Measurements from ENCODE around the gene NLN. TPM values are rescaled to one million over a fixed set of nuclear protein-coding genes. Genes with fewer than 3 reads are reported as not detected.
"Not testable (repeated sequence)": the region's sequence is repeated elsewhere in the genome, so short reads cannot be mapped to it uniquely, and the experiment has no call there.

The NLN gene
- total RNA-seq, 2 donors from 2014 or later = 17.6 to 20.4 TPM

DNA sequence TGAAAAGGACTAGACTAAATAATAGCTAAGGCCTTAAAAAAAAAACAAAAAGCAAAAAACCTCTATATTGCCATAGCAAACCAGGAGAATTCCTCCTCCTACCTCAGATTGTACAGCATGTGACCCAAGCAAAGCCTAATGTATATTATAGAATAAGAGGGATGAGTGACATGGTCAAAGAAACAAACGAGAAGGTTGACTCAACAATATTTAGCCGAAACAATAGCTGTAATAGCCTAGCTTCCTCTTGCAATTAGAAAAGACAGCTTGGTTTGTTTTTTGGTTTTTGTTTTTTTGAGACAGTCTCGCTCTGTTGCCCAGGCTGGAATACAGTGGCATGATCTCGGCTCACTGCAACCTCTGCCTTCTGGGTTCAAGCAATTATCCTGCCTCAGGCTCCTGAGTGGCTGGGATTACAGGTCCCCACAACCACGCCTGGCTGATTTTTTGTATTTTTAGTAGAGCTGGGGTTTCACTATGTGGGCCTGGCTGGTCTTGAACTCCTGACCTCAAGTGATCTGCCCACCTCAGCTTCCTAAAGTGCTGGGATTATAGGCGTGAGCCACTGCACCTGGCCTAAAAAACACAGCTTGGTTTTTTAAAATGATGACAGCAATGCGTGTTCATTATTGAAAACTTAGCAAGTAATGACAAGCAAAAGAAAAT, 5.6 kb downstream of the NLN start:
- intact Hi-C loops (cut with DNase I) = no loop called here

DNA sequence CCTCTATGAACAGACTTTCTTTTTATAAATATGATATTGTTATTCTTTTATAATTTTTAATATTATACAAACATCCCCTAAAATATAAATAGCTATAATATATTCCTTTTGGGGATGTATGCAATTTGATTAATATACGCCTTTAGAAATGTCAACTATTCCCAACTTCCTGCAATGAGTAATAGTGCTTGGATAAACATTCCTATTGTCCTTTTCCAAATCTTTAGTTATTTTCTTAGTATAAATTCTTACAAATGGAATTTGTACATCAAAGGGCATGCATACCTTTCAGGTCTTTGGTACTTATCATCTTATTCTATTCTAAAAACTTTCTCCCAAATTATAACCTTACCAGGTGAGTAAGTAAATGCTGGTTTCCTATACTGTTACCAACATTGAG, 6.2 kb downstream of the NLN start:
- intact Hi-C loops (cut with DNase I) = no loop called here
- no peak for DNase-seq (ENCODE audit: low spot score)

More for the DNA sequence above, 5.6 kb downstream of the NLN start:
- no peak for DNase-seq (ENCODE audit: low spot score)

DNA sequence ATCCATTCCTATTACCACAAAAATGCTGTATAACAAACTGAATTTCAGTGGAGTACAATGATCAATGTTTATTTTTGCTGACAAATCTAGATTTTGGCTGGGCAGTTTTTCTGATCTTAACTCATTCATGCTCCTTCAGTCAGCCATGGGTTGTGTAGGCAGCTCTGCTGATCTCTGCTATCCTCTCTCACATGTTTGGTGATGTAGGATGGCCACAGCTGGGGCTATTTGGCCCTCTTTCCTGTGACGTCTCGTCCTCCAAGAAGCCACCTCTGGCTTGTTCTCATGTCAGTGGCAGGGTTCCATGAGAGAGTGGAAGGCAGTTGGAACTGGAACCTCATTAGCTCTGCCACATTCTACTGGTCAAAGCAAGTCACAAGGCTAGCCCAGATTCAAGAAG, 8.9 kb downstream of the NLN start:
- intact Hi-C loops (cut with DNase I) = no loop called here
- DNase-seq (ENCODE audit: low spot score) = no peak

DNA sequence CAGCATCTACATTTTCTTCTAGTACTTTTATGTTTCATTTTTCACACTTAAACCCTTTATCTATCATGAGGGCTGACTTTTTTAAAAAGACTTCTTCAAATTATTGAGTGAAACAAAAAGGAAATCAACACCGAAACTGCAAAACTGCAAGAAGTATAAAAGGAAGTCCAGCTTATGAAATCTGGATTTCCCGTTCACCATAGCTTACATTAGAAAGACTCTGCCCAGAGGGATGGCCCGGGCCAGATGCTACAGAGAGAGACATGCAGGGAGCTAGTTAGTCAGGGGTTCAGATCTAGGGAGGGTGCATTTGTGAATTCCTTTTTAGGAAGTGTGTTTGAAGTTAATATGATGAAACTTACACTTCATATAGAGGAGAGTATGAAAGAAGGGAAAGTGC, 10.0 kb downstream of the NLN start:
- peak; percentile 84 for DNase-seq (ENCODE audit: low spot score)
- intact Hi-C loops (cut with DNase I) = not testable (repeated sequence)

DNA sequence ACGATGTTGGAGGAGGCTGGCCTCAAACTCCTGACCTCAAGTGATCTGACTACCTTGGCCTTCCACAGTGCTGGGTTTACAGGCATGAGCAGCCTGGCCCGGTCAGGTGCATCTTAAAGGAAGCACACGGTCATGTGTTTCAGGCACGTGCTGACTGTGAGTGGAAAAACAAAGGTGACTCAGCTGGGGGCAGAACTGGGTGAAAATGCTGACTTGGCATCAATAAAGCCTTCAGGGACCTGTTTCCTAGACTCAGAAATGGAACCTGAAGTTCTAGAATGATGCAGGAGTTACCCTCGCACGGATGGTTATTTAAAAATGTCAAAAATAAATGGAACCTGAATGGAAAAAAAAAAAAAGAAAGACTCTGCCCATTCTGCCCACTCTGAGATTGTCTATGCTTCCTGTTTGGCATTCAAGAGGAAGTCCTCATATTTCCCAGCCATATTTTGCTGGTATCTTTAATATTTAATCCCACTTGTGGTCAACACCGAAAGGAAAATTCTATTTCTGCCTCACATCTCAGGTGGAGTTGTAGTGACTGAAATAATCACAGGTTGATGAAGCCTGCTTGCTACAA, 12.3 kb downstream of the NLN start:
- intact Hi-C loops (cut with DNase I); DNase-seq (ENCODE audit: low spot score): not testable (repeated sequence)

DNA sequence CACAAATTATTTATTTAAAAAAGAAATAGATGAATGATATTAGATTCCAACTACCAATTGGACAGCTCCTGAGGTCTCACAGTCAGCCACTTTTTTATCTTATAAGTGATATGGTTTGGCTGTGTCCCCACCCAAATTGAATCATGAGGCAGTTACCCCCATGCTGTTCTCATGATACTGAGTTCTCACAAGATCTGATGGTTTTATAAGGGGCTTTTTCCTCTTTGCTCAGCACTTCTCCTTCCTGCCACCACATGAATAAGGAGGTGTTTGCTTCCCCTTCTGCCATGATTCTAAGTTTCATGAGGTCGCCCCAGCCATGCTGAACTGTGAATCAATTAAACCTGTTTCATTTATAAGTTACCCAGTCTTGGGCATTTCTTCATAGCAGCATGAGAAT, 12.9 kb downstream of the NLN start:
- no peak for DNase-seq (ENCODE audit: low spot score)
- intact Hi-C loops (cut with DNase I) = no loop called here

DNA sequence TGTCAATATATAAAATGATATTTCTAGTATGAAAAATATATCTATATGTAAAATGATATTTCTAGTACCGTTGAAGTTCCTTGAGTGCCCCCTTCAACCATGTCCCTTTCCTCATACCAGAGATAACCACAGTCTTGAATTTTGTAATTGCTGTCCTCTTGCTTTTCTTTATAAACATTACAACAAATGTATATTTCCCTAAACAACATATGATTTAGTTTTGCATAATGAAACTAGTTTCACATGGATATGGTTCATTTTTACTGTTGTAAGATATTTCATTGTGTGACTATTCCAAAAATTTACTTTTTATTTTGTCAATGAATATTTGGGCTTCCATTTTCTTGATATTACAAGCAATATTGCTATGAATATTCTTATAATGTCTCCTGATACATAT, 14.0 kb downstream of the NLN start:
- intact Hi-C loops (cut with DNase I) = no loop called here
- DNase-seq (ENCODE audit: low spot score) = no peak

DNA sequence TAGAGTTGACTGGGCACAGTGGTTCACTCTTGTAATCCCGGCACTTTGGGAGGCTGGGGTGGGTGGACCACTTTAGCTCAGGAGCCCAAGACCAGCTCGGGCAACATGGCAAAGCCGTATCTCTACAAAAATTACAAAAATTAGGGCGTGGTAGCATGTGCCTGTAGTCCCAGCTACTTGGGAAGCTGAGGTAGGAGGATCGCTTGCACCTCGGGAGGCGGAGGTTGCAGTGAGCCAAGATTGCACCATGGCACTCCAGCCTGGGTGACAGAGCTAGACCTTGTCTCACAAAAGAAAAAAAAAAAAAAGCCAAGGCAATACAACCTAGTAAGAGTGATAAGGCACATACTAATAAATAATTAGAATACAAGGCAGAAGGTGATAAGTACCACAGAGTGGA, 15.8 kb downstream of the NLN start:
- intact Hi-C loops (cut with DNase I) = no loop called here
- no peak for DNase-seq (ENCODE audit: low spot score)

DNA sequence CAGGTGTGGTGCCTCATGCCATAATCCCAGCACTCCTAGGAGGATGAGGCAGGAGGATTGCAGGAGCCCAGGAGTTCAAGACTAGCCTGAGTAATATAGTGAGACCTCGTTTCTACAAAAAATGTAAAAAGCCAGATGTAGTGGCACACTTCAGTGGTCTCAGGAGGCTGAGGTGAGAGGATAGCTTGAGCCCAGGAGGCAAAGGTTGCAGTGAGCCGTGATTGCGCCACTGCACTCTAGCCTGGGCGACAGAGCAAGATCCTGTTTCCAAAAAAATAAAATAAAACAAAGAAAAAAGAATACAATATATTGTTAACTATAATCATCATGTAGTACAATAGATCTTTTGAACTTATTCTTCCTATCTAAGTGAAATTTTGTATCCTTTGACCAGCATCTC, 16.3 kb downstream of the NLN start:
- no peak for DNase-seq (ENCODE audit: low spot score)
- intact Hi-C loops (cut with DNase I) = no loop called here

DNA sequence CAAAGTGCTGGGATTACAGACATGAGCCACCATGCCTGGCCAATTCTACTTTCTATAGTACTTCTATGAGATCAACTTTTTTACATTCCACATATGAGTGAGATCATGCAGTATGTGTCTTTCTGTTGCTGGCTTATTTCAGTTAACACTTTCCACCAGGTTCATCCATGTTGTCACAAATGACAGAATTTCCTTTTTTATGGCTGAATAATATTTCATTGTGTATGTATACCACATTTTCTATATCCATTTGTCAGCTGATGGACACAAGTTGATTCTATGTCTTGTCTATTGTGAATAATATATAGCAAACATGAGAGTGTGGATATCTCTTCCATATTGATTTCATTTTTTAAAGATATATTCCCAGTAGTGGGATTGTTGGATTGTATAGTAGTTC, 17.2 kb downstream of the NLN start:
- DNase-seq (ENCODE audit: low spot score) = no peak
- intact Hi-C loops (cut with DNase I) = no loop called here

DNA sequence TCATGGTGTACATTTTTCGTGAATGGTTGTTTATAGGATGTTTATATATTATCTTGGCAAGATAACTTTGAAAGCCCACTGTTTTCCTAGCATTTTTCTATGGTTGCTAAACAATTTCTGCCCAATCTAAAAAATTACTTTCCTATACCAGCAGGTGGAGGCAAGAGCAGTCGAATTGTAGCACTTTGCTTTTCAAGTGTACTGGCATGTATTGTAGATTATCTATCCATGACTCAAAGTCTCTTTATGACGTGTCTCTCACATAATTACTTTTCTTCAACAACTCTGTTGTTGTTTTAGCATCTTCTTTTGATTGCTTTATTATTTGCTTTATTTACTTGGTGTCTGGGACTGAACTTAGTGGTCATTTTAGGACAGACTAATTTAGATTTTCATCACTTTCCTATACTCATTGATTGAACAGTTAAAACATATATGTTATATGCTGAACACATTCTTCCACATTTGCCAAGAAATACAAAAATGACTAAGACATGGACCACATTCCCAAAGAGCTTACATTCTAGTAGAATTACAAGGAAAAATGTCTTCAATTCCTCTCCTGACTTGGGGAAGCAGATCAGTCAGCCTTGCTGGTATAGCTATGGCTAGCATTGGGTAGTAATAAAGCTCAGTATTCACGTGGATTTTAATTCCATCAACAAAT, 20.7 kb downstream of the NLN start:
- intact Hi-C loops (cut with DNase I) = no loop called here
- DNase-seq (ENCODE audit: low spot score) = no peak

DNA sequence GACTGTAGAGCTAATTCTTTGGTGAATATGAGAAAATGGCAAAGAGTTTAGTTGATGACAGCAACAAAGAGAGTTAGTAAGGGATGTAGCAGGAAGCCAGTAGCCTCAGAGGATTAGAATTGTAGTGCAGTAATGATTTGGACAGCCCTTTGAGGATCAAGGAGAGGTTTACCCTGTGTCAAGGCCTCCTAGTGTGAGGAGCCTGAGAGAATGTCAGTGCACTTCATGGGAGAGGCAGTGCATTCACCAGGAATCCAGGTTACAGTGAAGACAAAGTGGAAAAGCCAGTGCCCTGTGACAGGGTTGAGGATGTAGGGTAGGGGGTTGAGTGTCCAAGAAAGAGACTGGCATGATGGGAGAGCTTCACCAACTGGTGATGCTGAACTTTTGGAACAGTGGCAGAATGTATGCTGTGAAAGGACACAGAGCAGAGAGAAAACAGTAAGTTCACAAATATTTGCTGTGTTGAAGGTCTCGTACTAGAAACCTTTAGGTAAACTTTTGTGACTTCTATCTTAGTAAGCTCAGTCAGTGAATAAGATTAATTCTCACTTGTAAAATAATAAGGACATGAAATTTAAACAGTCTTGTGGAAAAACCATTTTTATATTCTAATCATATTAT, 27.3 kb downstream of the NLN start:
- intact Hi-C loops (cut with DNase I) = no loop called here
- no peak for DNase-seq (ENCODE audit: low spot score)

DNA sequence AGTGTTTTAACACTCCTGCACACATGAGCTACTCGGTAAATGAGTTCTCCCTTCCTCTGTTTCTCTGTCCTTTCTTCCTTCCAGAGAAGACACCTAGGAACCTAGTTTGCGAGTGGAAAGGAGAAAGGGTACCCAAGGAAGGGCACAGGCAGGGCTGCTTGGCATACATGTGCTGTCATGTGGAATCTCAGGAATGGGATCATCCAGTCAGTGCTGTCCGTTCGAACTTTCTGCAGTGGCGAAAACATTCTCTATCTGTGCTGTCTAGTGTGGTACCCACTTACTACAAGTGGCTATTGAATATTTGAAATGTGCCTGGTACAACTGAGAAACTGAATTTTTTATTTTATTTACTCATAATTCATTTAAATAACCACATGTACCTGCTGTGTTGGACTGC, 28.0 kb downstream of the NLN start:
- intact Hi-C loops (cut with DNase I) = no loop called here
- no peak for DNase-seq (ENCODE audit: low spot score)

DNA sequence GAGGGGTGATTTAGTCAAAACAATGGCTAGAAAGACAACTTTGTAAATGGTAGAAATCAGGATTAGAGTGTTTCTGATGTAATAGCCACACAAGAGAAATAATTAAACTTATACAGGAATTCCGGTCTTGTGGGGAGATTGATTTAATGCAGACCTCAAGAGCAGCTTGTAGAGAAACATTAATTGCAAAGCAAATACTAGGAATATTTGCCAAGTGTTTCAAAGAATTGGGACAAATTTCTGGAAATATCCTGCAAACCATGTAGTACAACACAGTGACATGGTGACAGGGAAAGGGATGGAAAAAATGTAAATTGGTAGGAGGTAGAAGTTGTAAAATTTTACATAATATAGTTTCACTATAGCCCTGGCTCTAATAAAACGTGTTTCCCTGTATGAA, 28.9 kb downstream of the NLN start:
- no peak for DNase-seq (ENCODE audit: low spot score)
- intact Hi-C loops (cut with DNase I) = no loop called here

DNA sequence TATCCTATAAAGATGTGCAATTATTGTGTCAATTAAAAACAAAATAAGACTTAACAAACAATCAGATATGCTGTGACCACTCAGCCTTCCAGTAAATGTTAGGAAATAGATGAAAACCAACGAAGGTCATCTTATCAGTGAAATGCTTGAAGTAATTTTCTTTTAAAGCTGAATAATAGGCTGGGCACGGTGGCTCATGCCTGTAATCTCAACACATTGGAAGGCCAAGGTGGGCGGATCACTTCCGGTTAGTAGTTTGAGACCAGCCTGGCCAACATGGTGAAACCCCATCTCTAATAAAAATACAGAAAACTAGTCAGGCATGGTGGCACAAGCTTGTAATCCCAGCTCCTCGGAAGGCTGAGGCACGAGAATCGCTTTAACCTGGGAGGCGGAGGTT, 31.2 kb downstream of the NLN start:
- intact Hi-C loops (cut with DNase I) = no loop called here
- no peak for DNase-seq (ENCODE audit: low spot score)

DNA sequence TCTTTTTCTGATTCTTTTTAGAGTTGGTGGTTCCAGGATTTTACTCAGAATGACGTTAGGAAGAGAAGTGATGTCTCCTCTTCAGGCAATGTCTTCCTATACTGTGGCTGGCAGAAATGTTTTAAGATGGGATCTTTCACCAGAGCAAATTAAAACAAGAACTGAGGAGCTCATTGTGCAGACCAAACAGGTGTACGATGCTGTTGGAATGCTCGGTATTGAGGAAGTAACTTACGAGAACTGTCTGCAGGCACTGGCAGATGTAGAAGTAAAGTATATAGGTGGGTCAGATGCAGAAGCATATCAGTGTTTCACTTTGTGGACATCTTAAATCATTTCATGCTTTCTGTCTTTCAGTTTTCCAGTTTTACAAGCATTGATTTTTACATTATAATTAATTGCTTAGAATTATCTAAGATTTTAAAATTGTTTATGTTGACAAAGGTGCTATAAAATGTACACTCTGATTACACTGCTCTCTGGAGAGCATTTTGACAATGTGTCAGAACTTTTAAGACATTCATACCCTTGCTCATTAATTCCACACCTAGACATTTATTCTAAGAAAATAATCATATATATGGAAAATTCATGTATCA, 36.6 kb downstream of the NLN start:
- DNase-seq (ENCODE audit: low spot score) = no peak
- intact Hi-C loops (cut with DNase I) = no loop called here

DNA sequence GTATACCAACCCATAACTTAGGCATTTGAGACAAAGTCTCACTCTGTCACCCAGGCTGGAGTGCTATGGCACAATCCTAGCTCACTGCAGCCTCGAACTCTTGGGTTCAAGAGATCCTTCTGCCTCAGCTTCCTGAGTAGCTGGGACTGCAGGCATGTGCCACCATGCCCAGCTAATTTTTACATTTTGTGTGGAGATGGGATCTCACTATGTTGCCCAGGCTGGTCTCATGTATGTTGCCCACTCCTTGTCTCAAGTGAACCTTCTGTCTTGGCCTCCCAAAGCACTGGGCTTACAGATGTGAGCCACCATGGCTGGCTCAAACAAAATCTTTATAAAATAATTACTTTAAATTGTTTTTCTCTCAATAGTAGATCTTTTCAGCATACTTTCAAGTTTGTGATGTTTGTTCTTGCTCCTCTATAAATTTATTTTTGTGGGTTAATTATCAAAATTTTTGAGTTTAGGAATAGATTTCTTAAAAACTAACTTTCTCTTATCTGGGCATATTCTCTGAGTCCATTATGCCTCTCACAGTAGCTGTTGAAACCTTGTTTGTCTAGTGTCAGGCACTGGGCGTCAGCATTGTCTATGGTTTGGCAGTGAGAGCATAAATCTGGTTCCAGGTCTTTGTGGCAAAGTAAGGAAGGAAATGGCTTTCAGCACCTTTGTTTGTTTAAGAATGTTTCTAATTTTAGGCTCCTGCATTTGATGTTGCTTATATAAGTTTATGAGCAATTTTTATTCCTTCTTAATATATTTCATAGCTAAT, 38.7 kb downstream of the NLN start:
- no peak for DNase-seq (ENCODE audit: low spot score)
- intact Hi-C loops (cut with DNase I) = no loop called here

DNA sequence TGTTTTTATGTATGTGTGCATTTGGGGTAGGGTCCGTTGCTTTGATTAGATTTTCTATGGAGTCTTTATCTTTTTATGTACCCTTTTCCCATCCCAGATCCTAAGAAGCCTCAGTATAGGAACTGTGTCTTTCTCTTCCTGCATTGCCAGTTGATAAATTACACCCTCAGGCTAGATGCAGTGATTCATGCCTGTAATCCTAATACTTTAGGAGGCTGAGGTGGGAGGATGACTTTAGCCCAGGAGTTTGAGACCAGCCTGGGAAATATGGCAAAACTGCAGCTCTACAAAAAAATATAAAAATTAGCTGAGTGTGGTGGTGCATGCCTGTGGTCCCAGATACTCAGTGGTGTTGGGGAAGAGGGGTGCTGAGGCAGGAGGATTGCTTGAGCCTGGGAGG, 40.2 kb downstream of the NLN start:
- DNase-seq (ENCODE audit: low spot score) = no peak
- intact Hi-C loops (cut with DNase I) = no loop called here

DNA sequence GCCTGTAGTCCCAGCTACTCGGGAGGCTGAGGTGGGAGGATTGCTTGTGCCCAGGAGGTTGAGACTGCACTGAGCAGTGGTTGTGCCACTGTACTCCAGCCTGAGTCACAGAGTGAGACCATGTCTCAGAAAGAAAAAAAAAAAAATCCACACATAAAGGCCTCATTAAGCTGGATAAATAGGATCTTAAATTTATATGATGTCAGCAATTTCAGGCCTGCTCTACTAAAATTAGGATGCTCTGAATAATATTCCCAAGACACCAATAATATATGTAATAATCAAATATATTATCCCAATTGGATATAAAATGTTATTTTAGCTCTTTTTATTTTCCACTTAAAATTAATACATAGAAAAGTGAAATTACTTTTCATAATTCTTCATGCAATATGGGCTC, 43.6 kb downstream of the NLN start:
- no peak for DNase-seq (ENCODE audit: low spot score)
- intact Hi-C loops (cut with DNase I) = no loop called here

DNA sequence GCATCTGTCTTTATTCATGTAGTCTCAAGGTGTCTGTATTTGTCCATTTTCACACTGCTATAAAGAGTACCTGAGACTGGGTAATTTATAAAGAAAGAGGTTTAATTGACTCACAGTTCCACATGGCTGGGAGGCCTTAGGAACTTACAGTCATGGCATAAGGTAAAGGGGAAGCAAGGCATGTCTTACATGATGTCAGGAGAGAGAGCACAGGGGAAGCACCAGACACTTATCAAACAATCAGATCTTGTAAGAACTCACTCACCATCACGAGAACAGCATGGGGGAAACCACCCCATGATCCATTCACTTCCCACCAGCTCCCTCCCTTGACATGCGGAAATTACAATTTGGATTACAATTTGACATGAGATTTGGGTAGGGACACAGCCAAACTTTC, 44.2 kb downstream of the NLN start:
- intact Hi-C loops (cut with DNase I) = no loop called here
- DNase-seq (ENCODE audit: low spot score) = no peak

Data from posterior vena cava (tissue), 2 donors.